Measurements from ENCODE around the gene OR1D5.

The OR1D5 gene

GRCh38 chr17:3012926-3013581 lies 50.4 kb downstream of the OR1D5 start:
- Histone ChIP-seq H3K9ac (ENCODE audit: low read length) (no peak overlapping the region), H3K36me3 (ENCODE audit: low read length) (no peaks in the 10 kb centered on the region), H3K27me3 (ENCODE audit: low read length) (no peaks in the 10 kb centered on the region), H3K4me2 (ENCODE audit: low read depth, low read length, poor library complexity, severe bottlenecking) (no peak overlapping the region), H2AFZ (ENCODE audit: low read depth, low read length, severe bottlenecking) (no peak overlapping the region), H3K9me3 (ENCODE audit: insufficient read depth, low read length) (no peaks in the 10 kb centered on the region), H3K27ac (ENCODE audit: low read depth, low read length) (no peak overlapping the region), H3K4me3 (ENCODE audit: insufficient read depth, low read length, poor library complexity, severe bottlenecking) (no peak overlapping the region), H3K9me2 (replicated peaks; ENCODE audit: insufficient read depth, low read length) (no peaks in the 10 kb centered on the region), H3K79me2 (ENCODE audit: insufficient read depth, low read length) (no peaks in the 10 kb centered on the region), H4K20me1 (ENCODE audit: low read depth, low read length) (no peaks in the 10 kb centered on the region), H3F3A (ENCODE audit: insufficient read depth) (no peaks in the 10 kb centered on the region)
- TF ChIP-seq CTCF (IDR thresholded peaks at IDR 0.05; ENCODE audit: insufficient read depth, low read length, poor library complexity, severe bottlenecking) = peak; percentile 73
- TF ChIP-seq EZH2phosphoT487 (conservative IDR thresholded peaks at IDR 0.05; ENCODE audit: low read length) = no peak

Measured in SU-DHL-6 (cell line).